Activated naive CD4-positive, alpha-beta T cell treated with anti-CD3 and anti-CD28 coated beads, Interleukin-2, amount 50 U/mL, for 72 hours (primary cell): ENCODE results near the gene PPIP5K2. TPM values are rescaled to one million over a fixed set of nuclear protein-coding genes. Genes with fewer than 3 reads are reported as not detected.
"Not testable (repeated sequence)": the region's sequence is repeated elsewhere in the genome, so short reads cannot be mapped to it uniquely, and the experiment has no call there.

ENCODE experiments used
- ATAC-seq, 2 donors: fragments of 150-1000 bp; cut with Tn5 transposase; 2 replicates each; pipeline ENCODE4 v1.10.0; 2021; ENCODE audit warnings: mild to moderate bottlenecking in 2 of 2, moderate library complexity in 2 of 2
- DNase-seq, 2 donors: peaks; one replicate each; pipeline ENCODE4 v3.0.0; 2021 to 2022; ENCODE audit warnings: low spot score in 2 of 2
- H3K27ac Mint-ChIP-seq, 2 donors: one replicate each; pipeline ENCODE4 v1.8.0; 2022; ENCODE audit warnings: mild to moderate bottlenecking in 2 of 2, mixed read lengths in 2 of 2
- H3K36me3 Mint-ChIP-seq, 2 donors: one replicate each; pipeline ENCODE4 v1.8.0; 2022; ENCODE audit warnings: mixed read lengths in 2 of 2
- H3K9me3 Mint-ChIP-seq, 2 donors: one replicate each; pipeline ENCODE4 v1.8.0; 2022; ENCODE audit warnings: mixed read lengths in 2 of 2
- total RNA-seq, 2 donors: library from RNA; stranded (reverse); gene quantifications; one replicate each; pipeline ENCODE4 v1.2.3, GENCODE V29; 2022

The PPIP5K2 gene
- total RNA-seq, 2 donors from 2014 or later = 50.0 to 58.9 TPM

- ATAC-seq (no peak), DNase-seq (no peak)
- no peak overlapping the region for H3K27ac Mint-ChIP-seq
- H3K9me3 Mint-ChIP-seq = no peaks in the 10 kb centered on the region
- no peaks in the 10 kb centered on the region for H3K36me3 Mint-ChIP-seq
These were observed 96.6 kb downstream of the PPIP5K2 start for GRCh38 chr5:103216697-103217096.

DNA sequence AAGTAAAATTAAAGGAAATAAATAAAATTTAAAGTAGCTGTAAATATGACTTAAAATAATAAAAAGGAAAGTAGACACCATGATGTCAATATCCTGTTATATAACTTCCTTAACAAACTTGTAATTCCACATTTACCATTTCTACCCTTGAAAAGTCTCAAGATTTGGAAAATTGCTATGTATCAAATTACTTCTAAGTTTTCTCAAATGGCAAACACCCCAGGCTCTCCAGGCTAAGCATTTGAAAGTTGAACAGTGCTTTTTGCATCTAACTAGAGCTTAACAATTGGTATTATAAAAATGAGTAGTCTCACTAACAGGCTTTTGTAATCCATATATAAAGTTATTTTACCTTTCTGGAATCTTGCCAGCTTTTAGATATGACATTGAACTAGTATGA is 97.0 kb downstream of the PPIP5K2 start:
- Mint-ChIP-seq H3K36me3 (no peaks in the 10 kb centered on the region), H3K9me3 (no peaks in the 10 kb centered on the region), H3K27ac (no peak overlapping the region)
- no peak for DNase-seq
- no peak for ATAC-seq

- H3K9me3 Mint-ChIP-seq = no peaks in the 10 kb centered on the region
- ATAC-seq (no peak), DNase-seq (no peak)
- H3K27ac Mint-ChIP-seq = no peak overlapping the region
- H3K36me3 Mint-ChIP-seq = no peaks in the 10 kb centered on the region
These were observed 98.1 kb downstream of the PPIP5K2 start for GRCh38 chr5:103218164-103218563.

- ATAC-seq, H3K27ac Mint-ChIP-seq, H3K9me3 Mint-ChIP-seq: not testable (repeated sequence)
These were observed 99.0 kb downstream of the PPIP5K2 start for GRCh38 chr5:103219074-103219473.

DNA sequence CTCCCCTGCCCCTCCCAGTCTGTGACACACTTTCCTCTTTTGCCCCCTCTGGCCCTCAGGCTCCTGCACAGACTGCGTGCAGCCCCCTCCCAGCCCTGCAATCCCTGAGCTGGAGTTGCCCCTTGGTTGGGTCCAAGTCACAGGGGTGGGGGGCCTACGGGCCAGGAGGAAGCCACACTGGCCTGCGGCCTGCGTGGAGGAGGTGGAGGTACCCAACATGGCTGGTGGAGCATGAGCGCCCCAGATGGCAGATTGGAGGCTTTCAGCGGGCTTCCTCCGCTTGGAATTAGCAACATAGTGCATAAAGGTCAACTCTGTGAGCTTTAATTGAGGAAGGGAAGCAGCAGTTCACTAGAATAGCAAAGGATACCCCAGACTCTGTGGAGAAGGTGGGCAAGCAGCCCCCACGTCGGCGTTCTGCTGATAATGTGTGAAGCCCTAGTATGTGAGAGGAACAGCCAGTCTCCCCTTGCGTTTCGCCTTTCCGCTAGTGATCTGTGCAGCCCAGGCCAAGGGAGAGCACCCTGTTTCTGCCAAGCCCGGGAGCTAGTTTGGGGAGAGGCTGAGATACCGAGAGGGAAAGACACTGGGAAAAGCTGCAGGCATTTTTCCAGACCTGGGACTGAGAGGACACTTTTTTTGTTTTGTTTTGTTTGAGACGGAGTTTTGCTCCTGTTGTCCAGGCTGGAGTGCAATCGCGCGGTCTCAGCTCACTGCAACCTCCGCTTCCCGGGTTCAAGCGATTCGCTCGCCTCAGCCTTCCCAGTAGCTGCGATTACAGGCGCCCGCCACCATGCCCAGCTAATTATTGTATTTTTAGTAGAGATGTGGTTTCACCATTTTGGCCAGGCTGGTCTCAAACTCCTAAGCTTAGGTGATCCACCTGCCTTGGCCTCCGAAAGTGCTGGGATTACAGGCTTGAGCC is 103.2 kb downstream of the PPIP5K2 start:
- DNase-seq (no peak), ATAC-seq (no peak)
- H3K9me3 Mint-ChIP-seq = no peaks in the 10 kb centered on the region
- H3K27ac Mint-ChIP-seq = no peak overlapping the region
- H3K36me3 Mint-ChIP-seq = no peaks in the 10 kb centered on the region

More at GRCh38 chr5:103219074-103219473, 99.0 kb downstream of the PPIP5K2 start:
- not testable (repeated sequence) for H3K36me3 Mint-ChIP-seq, DNase-seq

DNA sequence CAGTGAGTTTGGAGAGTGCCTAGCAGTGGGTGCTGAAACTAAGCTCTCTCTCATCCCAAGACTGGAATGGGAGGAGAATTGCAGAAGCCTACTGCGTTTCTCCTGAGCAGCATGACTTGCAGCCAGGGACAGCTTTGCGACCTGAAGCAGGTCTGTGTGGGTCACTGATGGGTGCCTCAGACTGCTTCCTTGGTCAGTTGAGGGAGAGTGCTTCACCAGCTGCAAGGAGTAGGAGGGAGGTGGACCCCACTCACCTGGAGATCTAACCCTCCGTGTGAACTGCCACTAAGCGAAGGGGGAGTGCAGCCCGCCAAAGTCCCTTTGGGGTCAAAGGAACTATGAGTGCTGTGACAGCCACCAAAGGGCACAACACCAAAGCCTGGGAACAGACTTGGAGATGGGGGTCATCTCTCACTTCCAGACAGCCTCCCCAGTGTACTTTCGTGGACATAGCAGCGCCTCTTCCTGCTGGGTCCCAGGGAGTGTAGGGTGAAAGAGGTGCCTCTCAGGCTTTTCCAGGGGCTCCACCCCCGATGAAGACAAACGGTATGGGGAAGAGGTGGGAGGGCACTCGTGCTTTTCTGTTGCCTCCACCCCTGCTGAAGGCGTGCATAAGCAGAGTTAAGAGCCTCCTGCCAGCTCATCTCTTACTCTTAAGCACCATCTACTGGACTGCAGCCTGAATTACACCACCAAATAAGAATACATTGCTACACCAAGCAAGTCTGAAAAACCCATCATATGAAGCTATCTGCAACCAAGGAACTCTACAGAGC is 104.2 kb downstream of the PPIP5K2 start:
- no peaks in the 10 kb centered on the region for H3K36me3 Mint-ChIP-seq
- no peaks in the 10 kb centered on the region for H3K9me3 Mint-ChIP-seq
- no peak overlapping the region for H3K27ac Mint-ChIP-seq
- DNase-seq = peak; percentile 40 to 55
- ATAC-seq = peak; percentile 69 to 87

- Mint-ChIP-seq H3K36me3 (no peaks in the 10 kb centered on the region), H3K27ac (no peak overlapping the region), H3K9me3 (no peaks in the 10 kb centered on the region)
- DNase-seq = no peak
- ATAC-seq = peak in 1 of 2 donors; percentile 21
These were observed 104.8 kb downstream of the PPIP5K2 start for GRCh38 chr5:103224894-103225246.

GRCh38 chr5:103228061-103228460 is 108.0 kb downstream of the PPIP5K2 start:
- H3K36me3 Mint-ChIP-seq = no peaks in the 10 kb centered on the region
- H3K27ac Mint-ChIP-seq = no peak overlapping the region
- ATAC-seq (no peak), DNase-seq (no peak)
- no peaks in the 10 kb centered on the region for H3K9me3 Mint-ChIP-seq

DNA sequence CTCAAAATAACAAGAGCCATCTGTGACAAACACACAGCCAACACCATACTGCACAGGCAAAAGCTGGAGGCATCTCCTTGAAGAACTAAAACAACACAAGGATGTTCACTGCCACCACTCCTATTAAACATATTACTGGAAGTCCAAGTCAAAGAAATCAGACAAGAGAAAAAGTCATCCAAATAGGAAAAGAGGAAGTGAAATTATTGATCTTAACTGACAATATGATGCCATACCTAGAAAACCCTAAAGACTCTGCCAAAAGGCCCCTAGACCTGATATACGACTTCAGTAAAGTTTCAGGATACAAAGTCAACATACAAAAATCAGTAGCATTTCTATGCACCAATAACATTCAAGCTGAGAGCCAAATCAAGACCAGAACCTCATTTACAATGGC is 108.5 kb downstream of the PPIP5K2 start:
- Mint-ChIP-seq H3K36me3 (no peaks in the 10 kb centered on the region), H3K27ac (no peak overlapping the region), H3K9me3 (no peaks in the 10 kb centered on the region)
- no peak for ATAC-seq
- DNase-seq = no peak

GRCh38 chr5:103232393-103232999 is 112.4 kb downstream of the PPIP5K2 start:
- H3K36me3 Mint-ChIP-seq = no peaks in the 10 kb centered on the region
- H3K9me3 Mint-ChIP-seq = no peaks in the 10 kb centered on the region
- DNase-seq = no peak
- peak in 1 of 2 donors; percentile 76 for ATAC-seq
- no peak overlapping the region for H3K27ac Mint-ChIP-seq

GRCh38 chr5:103234239-103234975 is 114.3 kb downstream of the PPIP5K2 start:
- Mint-ChIP-seq H3K36me3 (no peaks in the 10 kb centered on the region), H3K9me3 (peaks cover 0 to 4% of the 10 kb centered on the region in 2 donors), H3K27ac (no peak overlapping the region)
- no peak for DNase-seq
- ATAC-seq = no peak

- ATAC-seq (no peak), DNase-seq (no peak)
- Mint-ChIP-seq H3K27ac (no peak overlapping the region), H3K36me3 (no peaks in the 10 kb centered on the region), H3K9me3 (peaks cover 0 to 4% of the 10 kb centered on the region in 2 donors)
These were observed 115.8 kb downstream of the PPIP5K2 start for GRCh38 chr5:103235891-103236290.

DNA sequence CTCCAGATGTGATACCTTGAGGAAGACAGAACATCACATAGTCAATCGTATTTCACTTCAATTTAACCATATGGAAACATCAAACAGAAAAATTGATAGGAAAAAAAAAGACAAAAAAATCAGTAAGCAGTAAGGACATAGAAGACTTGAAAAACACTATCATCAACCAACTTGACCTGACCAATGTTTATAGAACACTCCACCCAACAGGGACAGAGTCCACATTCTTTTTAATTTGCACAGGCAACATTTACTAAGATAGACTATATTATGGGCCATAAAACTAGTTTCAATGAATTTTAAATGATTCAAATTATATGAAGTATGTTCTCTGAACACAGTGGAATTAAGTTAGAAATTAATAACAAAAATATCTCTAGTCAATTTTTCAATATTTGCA is 117.7 kb downstream of the PPIP5K2 start:
- ATAC-seq = no peak
- Mint-ChIP-seq H3K27ac (no peak overlapping the region), H3K9me3 (peaks cover 0 to 4% of the 10 kb centered on the region in 2 donors), H3K36me3 (no peaks in the 10 kb centered on the region)
- DNase-seq = no peak

DNA sequence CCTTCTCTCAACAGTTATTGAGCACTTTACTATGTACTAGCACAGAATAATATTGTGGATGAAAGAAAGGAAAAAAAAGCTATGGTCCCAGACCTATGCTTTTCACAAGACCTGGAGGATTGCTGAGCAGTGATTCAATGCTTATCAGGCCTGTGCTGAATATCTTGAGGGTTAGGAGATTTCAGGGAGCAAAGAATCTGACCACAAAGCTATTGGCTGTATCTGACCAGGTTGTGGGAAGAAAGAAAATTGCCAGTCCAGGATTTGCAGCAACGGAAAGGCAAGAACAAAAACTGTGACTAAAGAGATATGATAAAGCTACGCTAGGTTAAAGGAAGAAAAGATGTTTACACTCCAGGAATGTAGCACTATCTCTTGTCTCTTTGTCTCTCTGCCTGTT is 123.6 kb downstream of the PPIP5K2 start:
- H3K27ac Mint-ChIP-seq = no peak overlapping the region
- DNase-seq (no peak), ATAC-seq (no peak)
- no peaks in the 10 kb centered on the region for H3K36me3 Mint-ChIP-seq
- H3K9me3 Mint-ChIP-seq = no peaks in the 10 kb centered on the region

GRCh38 chr5:103244398-103244797 is 124.3 kb downstream of the PPIP5K2 start:
- Mint-ChIP-seq H3K9me3 (no peaks in the 10 kb centered on the region), H3K36me3 (no peaks in the 10 kb centered on the region), H3K27ac (no peak overlapping the region)
- DNase-seq = no peak
- ATAC-seq = no peak

DNA sequence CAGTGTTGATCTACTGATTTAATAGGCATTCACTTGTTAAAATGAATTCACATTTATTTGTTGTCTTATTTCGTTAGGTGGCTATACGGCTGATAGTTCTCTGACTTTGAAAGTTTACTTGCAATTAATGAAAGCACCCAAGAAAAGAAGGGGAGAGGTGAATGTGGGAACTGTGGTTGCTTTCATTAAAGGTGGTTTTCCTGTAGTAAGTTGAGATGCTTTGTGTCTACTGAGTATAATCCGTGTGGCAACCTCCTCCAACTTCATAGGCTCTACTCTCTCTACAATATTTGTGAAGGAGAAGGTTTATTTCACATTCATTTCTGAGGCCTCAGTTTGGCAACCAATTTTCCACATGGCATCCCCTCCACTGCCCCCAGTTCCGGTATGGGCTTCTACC is 125.7 kb downstream of the PPIP5K2 start:
- Mint-ChIP-seq H3K9me3 (no peaks in the 10 kb centered on the region), H3K27ac (no peak overlapping the region), H3K36me3 (no peaks in the 10 kb centered on the region)
- DNase-seq = no peak
- no peak for ATAC-seq

GRCh38 chr5:103247118-103247517 is 127.0 kb downstream of the PPIP5K2 start:
- ATAC-seq (no peak), DNase-seq (no peak)
- Mint-ChIP-seq H3K9me3 (no peaks in the 10 kb centered on the region), H3K27ac (no peak overlapping the region), H3K36me3 (no peaks in the 10 kb centered on the region)
